OCI-LY1 (cell line): ENCODE data around the gene MARK4.

Experiments
- CTCF ChIP-seq: fragments of 200-600 bp; sonication (generic), shearing (Covaris generic); IDR thresholded peaks from 2 replicates; pipeline ENCODE4 v1.5.1; 2017; ENCODE audit warnings: mild to moderate bottlenecking, antibody characterized with exemption, low read length, moderate library complexity, mixed read lengths
- EZH2 ChIP-seq: fragments of 200-600 bp; sonication (generic), shearing (Covaris generic); IDR thresholded peaks from 2 replicates; pipeline ENCODE4 v1.8.0; 2017; ENCODE audit warnings: borderline replicate concordance, mixed run types, mild to moderate bottlenecking, antibody characterized with exemption, low read length, moderate library complexity, mixed read lengths

- TF ChIP-seq CTCF = no peak
- TF ChIP-seq EZH2 = no peak
Observed at GRCh38 chr19:45324349-45324907, 73.4 kb downstream of the MARK4 start.
